AG04449 (cell line): ENCODE measurements around the gene AOPEP.

Source experiments
- CTCF ChIA-PET: fragments of 350-600 bp; formaldehyde crosslinking; extraction: SDS; loops from one replicate; lab custom pipeline; 2021; ENCODE audit warnings: antibody characterized with exemption; lab: Yijun Ruan, JAX
- POLR2A ChIA-PET: fragments of 400-600, 350-600 bp; formaldehyde crosslinking; extraction: SDS; loops from one replicate; lab custom pipeline; 2020; ENCODE audit warnings: antibody characterized with exemption, inconsistent platforms; lab: Yijun Ruan, JAX
- DNase-seq: peaks from one replicate; pipeline ENCODE4 v3.0.0-alpha.2; 2010; ENCODE audit warnings: low read depth, low spot score
- H3K4me3 ChIP-seq: 2 replicates; pipeline ENCODE4 v1.5.1; 2011; ENCODE audit warnings: low read depth, mild to moderate bottlenecking, control low read depth, low read length
- TF ChIP-seq, protein P1 (sequence below): IDR thresholded peaks from one replicate; pipeline ENCODE4 v1.5.1; 2011; ENCODE audit warnings: mild to moderate bottlenecking, moderate library complexity, low read length, control low read depth, inconsistent platforms; ENCODE audit not compliant: insufficient read depth; ENCODE audit errors: missing control alignments

Gene AOPEP

DNA sequence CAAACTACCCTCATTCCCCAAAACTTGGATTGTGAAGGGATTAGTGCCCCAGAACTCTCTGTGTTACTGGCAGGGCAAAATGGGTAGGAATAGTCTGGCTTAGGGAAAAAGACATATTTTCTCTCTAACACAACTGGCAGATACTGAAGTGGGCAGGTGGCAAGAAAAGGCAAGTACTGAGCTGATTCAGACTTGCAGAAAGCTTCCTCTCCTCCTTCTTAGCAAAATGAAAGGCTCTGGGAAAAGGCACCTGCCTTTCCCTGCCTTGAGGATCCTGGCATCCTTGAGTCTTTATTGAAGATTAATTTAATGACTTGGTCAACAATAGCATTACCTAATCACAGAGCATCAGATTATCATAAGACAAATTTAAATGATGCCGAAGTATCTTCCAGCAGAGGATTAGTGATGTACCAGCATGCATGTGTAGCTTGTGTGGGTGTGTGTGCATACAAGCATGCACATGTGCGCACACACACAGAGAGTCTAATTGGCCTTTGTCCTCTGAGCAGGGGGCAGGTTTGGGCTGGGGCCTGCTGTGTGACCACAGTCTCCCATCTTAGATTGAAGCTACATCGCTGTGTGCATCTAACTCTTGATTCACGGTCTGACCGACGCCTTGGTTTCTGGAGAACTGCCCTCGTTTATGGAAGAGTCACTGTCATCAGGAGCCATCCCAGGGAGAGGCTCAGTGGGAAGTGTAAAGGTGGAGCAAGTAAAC lies 294.8 kb downstream of the AOPEP start:
- TF ChIP-seq, protein P1, sequence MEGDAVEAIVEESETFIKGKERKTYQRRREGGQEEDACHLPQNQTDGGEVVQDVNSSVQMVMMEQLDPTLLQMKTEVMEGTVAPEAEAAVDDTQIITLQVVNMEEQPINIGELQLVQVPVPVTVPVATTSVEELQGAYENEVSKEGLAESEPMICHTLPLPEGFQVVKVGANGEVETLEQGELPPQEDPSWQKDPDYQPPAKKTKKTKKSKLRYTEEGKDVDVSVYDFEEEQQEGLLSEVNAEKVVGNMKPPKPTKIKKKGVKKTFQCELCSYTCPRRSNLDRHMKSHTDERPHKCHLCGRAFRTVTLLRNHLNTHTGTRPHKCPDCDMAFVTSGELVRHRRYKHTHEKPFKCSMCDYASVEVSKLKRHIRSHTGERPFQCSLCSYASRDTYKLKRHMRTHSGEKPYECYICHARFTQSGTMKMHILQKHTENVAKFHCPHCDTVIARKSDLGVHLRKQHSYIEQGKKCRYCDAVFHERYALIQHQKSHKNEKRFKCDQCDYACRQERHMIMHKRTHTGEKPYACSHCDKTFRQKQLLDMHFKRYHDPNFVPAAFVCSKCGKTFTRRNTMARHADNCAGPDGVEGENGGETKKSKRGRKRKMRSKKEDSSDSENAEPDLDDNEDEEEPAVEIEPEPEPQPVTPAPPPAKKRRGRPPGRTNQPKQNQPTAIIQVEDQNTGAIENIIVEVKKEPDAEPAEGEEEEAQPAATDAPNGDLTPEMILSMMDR: no peak
- no peak overlapping the region for H3K4me3 ChIP-seq
- POLR2A ChIA-PET: no interaction called here
- no peak for DNase-seq
- CTCF ChIA-PET: interaction anchor here (1.5 to 1.9 kb wide), 3 partner anchors 241 to 343 kb away, joined by 3 to 7 read pairs (median 5); no protein-coding TSS in a partner anchor

DNA sequence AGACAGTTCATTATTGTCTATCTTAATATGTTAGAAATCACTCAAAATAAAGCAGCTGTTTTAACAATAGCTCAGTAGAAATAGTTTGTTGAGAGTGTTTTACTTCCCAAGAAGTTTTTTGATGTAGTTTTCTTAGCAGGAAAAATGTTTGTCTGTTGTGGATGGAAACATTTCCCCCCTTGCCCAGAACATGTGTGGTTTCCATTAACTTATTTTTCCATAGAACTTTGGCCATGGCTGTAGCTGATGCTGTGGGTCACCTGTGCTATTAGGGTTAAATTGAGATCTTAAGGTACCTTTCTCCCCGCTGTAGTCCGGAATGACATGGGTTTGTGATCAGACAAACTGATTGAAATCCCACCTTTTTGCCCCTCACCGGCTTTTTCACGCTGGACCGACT lies 296.2 kb downstream of the AOPEP start:
- POLR2A ChIA-PET: interaction anchor here (0.8 to 1.5 kb wide), 2 partner anchors 100 to 144 kb away, joined by 3 to 5 read pairs; no protein-coding TSS in a partner anchor
- CTCF ChIA-PET: interaction anchor here (1.0 to 1.4 kb wide), 4 partner anchors 9 to 341 kb away, joined by 3 to 7 read pairs (median 3); no protein-coding TSS in a partner anchor
- DNase-seq: no peak
- TF ChIP-seq, protein P1: no peak
- H3K4me3 ChIP-seq: no peak overlapping the region

DNA sequence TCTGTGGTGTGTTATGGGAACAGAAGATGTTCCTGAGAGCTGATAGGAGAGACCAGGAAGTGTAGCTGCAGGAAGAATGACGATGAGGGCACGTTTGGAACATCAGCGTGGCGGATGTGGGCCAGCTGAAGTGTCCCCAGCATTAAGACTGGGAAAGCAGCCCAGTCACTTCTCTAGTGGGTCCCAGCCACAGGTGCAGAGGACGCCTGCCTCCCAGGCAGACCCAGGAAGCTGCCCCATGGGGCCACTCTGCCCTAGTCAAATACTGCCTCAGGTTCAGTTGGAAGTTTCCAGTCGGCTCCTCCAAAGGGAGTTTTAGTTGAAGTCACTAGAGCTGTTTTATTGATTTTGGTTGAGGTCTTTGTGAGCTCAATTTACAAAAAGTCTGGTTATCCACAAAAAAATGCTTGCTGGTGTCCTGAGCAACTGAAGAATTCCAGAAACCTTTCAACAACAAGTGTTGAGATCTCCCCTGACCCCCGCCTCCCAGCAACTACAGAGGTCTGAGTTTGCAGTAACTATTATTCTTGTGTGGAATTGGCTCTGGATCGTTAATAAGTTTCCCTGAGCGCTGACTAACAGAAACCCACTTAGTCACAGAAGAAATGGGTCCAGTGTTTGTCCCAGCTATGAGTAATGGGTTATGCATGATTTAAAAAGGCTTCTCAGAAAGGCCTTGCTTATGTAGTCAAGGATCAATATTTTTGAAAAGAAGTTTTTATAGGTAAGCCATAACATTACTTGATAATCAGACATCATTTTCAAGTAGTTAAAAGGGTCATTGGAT lies 296.9 kb downstream of the AOPEP start:
- DNase-seq: peak; percentile 63
- H3K4me3 ChIP-seq: no peak overlapping the region
- TF ChIP-seq, protein P1: no peak
- POLR2A ChIA-PET: interaction anchor here (0.5 to 1.5 kb wide), 5 partner anchors 13 to 144 kb away, joined by 3 to 5 read pairs (median 3); no protein-coding TSS in a partner anchor
- CTCF ChIA-PET: interaction anchor here (0.9 to 3.6 kb wide), 8 partner anchors 10 to 342 kb away, joined by 3 to 22 read pairs (median 8); no protein-coding TSS in a partner anchor

DNA sequence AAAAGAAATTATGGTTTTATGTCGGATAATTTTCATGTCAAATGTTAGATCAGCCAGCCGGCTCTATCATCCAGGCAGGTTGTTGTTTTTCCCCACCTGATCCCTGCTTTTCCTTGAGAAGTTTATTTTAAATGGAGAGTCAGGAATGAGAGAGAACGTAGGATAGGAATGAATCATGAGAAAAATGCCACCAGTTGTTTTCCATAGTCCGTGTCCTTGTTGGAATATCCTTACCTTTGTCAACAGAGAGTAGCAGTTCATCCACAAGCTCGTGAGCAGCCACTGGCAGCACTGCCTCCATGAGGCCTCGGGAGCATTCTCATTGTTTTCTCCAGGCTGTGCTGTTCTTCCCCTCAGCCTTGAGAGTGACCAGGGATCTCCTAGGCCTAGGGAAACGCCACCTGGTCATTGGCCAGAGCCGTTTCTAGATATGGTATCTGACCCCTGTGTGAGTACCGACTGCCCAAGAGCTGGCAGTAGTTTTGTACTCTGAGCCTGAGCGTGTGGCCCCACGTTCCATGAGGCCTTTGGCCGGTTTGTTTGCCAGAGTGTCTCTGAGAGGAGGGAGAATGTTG lies 297.7 kb downstream of the AOPEP start:
- no peak for DNase-seq
- H3K4me3 ChIP-seq: no peak overlapping the region
- ChIA-PET POLR2A (interaction anchor here (0.7 to 1.2 kb wide), 3 partner anchors 13 to 68 kb away, joined by 3 read pairs; no protein-coding TSS in a partner anchor), CTCF (interaction anchor here (0.7 to 3.6 kb wide), 8 partner anchors 13 to 356 kb away, joined by 3 to 22 read pairs (median 7); no protein-coding TSS in a partner anchor)
- TF ChIP-seq, protein P1: no peak

DNA sequence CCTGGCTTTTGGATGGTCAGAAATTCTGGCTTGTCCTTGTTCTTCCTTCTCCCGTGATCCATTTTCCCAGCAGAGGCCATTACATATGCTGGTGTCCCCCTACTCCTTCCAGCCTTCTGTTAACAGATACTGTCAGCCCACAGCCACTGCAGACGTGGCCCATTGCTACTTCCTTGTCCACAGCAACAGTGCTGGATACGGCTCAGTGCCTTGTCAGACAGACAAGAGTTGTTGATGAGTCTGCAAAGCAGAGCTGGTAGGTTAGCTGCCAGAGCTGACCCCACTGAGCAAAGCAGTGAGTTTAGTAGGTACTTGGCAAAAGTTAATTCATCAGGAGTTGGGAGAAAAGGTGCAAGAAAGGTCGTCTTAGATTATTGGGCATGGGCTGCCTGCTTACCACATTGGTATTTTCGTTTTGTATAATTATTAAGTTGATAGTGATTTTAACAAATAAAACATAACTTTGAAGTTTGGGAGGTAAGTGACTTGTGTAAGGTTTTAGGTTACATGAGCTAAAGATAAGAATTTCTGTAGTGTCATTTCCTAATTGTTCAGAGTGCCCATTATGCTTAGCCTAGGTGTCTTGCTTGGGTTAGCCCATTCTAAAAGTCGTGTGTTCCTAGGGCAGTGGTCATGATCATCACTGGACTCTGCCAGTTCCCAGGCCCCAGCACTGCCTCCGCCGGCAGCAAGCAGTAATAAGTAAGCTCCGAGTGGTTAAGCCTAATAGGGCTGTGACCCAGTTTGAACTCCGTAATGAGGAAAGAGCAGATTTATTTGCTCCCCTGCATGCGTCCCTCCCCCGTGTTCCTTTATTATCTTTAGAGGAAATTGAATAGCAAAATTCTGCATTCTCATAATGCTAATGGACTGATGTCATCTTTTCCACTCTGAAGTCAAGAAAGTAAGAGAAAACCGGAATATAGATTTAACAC lies 299.0 kb downstream of the AOPEP start:
- no peak overlapping the region for H3K4me3 ChIP-seq
- DNase-seq: peak; percentile 88
- ChIA-PET POLR2A (interaction anchor here (0.7 to 0.9 kb wide), 3 partner anchors 12 to 32 kb away, joined by 3 read pairs; no protein-coding TSS in a partner anchor), CTCF (interaction anchor here (1.0 to 3.6 kb wide), 15 partner anchors 8 to 357 kb away, joined by 3 to 22 read pairs (median 5); no protein-coding TSS in a partner anchor)
- TF ChIP-seq, protein P1: peak; percentile 47
